Astrocyte (in vitro differentiated cells and primary cell): Measurements from ENCODE around the gene SOX9. TPM values are rescaled to one million over a fixed set of nuclear protein-coding genes. Genes with fewer than 3 reads are reported as not detected.

ENCODE experiments used
- DNase-seq: peaks from one replicate; pipeline ENCODE4 v3.0.0-alpha.2; 2010; ENCODE audit warnings: low read depth
- FAIRE-seq: peaks from 2 replicates; lab custom pipeline; 2011; peaks lifted over from hg19 to GRCh38; lab: Jason Lieb, UNC
- H2AFZ ChIP-seq: 2 replicates; pipeline ENCODE4 v1.6.0; 2012; ENCODE audit warnings: low read depth, low read length, inconsistent platforms
- H3K27ac ChIP-seq: 2 replicates; pipeline ENCODE4 v1.5.1; 2011; ENCODE audit warnings: low read depth, low read length, inconsistent platforms
- H3K27me3 ChIP-seq: 2 replicates; pipeline ENCODE4 v1.6.0; 2011; ENCODE audit warnings: low read length, inconsistent platforms; ENCODE audit not compliant: insufficient read depth
- H3K36me3 ChIP-seq: 2 replicates; pipeline ENCODE4 v1.5.1; 2011; ENCODE audit warnings: low read length, inconsistent platforms; ENCODE audit not compliant: insufficient read depth
- H3K4me1 ChIP-seq: 2 replicates; pipeline ENCODE4 v1.5.1; 2011; ENCODE audit warnings: low read length, inconsistent platforms; ENCODE audit not compliant: insufficient read depth
- H3K4me2 ChIP-seq: 2 replicates; pipeline ENCODE4 v1.6.0; 2012; ENCODE audit warnings: low read length, inconsistent platforms
- H3K4me3 ChIP-seq: 2 replicates; pipeline ENCODE4 v1.5.1; 2011; ENCODE audit warnings: low read depth, mild to moderate bottlenecking, low read length, inconsistent platforms; ENCODE audit not compliant: insufficient read depth
- H3K79me2 ChIP-seq: 2 replicates; pipeline ENCODE4 v1.6.0; 2012; ENCODE audit warnings: mild to moderate bottlenecking, low read length, inconsistent platforms; ENCODE audit not compliant: insufficient read depth
- H3K9ac ChIP-seq: 2 replicates; pipeline ENCODE4 v1.6.0; 2012; ENCODE audit warnings: mild to moderate bottlenecking, low read length, inconsistent platforms
- H3K9me3 ChIP-seq: 2 replicates; pipeline ENCODE4 v1.5.1; 2012; ENCODE audit warnings: low read depth, mild to moderate bottlenecking, low read length, inconsistent platforms; ENCODE audit not compliant: insufficient read depth
- H4K20me1 ChIP-seq: 2 replicates; pipeline ENCODE4 v1.6.0; 2012; ENCODE audit warnings: low read length, inconsistent platforms; ENCODE audit not compliant: insufficient read depth
- H3K27ac Mint-ChIP-seq: one replicate; pipeline ENCODE4 v1.8.0; 2021; ENCODE audit warnings: mild to moderate bottlenecking, mixed read lengths; ENCODE audit not compliant: unreplicated experiment
- H3K27me3 Mint-ChIP-seq: one replicate; pipeline ENCODE4 v1.8.0; 2021; ENCODE audit warnings: low read depth, mixed read lengths; ENCODE audit not compliant: unreplicated experiment
- H3K36me3 Mint-ChIP-seq: one replicate; pipeline ENCODE4 v1.8.0; 2021; ENCODE audit warnings: low read depth, mixed read lengths; ENCODE audit not compliant: unreplicated experiment
- H3K4me1 Mint-ChIP-seq: one replicate; pipeline ENCODE4 v1.8.0; 2021; ENCODE audit warnings: low read depth, mixed read lengths; ENCODE audit not compliant: unreplicated experiment
- H3K4me3 Mint-ChIP-seq: one replicate; pipeline ENCODE4 v1.8.0; 2021; ENCODE audit warnings: mild to moderate bottlenecking, moderate library complexity, mixed read lengths; ENCODE audit not compliant: unreplicated experiment
- H3K9me3 Mint-ChIP-seq: one replicate; pipeline ENCODE4 v1.8.0; 2021; ENCODE audit warnings: mild to moderate bottlenecking, mixed read lengths; ENCODE audit not compliant: unreplicated experiment
- EZH2 ChIP-seq: IDR thresholded peaks from 2 replicates; pipeline ENCODE4 v1.6.1; 2012; ENCODE audit warnings: mild to moderate bottlenecking, low read length, inconsistent platforms; ENCODE audit not compliant: insufficient read depth
- total RNA-seq: library from RNA; stranded (reverse); gene quantifications from 2 replicates; pipeline ENCODE4 v1.2.1, GENCODE V29; 2021
- TF ChIP-seq, protein P1 (sequence below): IDR thresholded peaks from 2 replicates; pipeline ENCODE4 v1.5.1; 2011; ENCODE audit warnings: low read depth, mild to moderate bottlenecking, inconsistent platforms, low read length, moderate library complexity; ENCODE audit not compliant: insufficient read depth

SOX9 gene
- total RNA-seq, 1 donor from 2014 or later, result 37.7 TPM

DNA sequence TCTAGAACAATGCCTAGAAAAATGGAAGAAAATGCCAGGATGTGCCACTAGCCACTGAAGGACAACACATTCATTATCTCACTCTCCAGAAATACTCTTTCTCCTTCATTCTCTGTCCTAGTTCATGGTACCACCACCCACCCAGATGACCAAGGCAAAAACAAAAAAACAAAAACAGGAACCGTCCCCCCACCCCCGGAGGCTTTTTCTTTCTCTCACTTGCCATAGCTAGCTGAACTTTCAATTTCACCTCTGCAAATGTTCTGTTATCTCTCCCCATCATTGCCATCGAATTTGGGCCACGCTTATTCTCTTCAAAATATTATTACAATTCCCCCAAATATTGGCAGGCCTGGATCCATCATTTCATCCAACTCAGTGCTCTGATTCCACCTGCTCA is 49.0 kb downstream of the SOX9 start:
- no peaks in the 10 kb centered on the region for H3K79me2 ChIP-seq
- H2AFZ ChIP-seq, result no peak overlapping the region
- no peak overlapping the region for H3K9ac ChIP-seq
- H3K27ac ChIP-seq, result no peak overlapping the region
- peaks cover 4% of the 10 kb centered on the region for H3K9me3 Mint-ChIP-seq
- no peaks in the 10 kb centered on the region for H3K4me1 ChIP-seq
- H3K27me3 Mint-ChIP-seq, result peaks cover 23% of the 10 kb centered on the region
- DNase-seq (no peak), FAIRE-seq (no peak)
- H3K36me3 ChIP-seq, result no peaks in the 10 kb centered on the region
- H3K27ac Mint-ChIP-seq, result no peak overlapping the region
- H3K4me2 ChIP-seq, result no peak overlapping the region
- no peaks in the 10 kb centered on the region for H4K20me1 ChIP-seq
- H3K4me1 Mint-ChIP-seq, result no peaks in the 10 kb centered on the region
- TF ChIP-seq, protein P1, sequence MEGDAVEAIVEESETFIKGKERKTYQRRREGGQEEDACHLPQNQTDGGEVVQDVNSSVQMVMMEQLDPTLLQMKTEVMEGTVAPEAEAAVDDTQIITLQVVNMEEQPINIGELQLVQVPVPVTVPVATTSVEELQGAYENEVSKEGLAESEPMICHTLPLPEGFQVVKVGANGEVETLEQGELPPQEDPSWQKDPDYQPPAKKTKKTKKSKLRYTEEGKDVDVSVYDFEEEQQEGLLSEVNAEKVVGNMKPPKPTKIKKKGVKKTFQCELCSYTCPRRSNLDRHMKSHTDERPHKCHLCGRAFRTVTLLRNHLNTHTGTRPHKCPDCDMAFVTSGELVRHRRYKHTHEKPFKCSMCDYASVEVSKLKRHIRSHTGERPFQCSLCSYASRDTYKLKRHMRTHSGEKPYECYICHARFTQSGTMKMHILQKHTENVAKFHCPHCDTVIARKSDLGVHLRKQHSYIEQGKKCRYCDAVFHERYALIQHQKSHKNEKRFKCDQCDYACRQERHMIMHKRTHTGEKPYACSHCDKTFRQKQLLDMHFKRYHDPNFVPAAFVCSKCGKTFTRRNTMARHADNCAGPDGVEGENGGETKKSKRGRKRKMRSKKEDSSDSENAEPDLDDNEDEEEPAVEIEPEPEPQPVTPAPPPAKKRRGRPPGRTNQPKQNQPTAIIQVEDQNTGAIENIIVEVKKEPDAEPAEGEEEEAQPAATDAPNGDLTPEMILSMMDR, result no peak
- no peak for TF ChIP-seq EZH2
- no peak overlapping the region for H3K4me3 Mint-ChIP-seq
- no peaks in the 10 kb centered on the region for H3K9me3 ChIP-seq
- no peaks in the 10 kb centered on the region for H3K27me3 ChIP-seq
- H3K36me3 Mint-ChIP-seq, result no peaks in the 10 kb centered on the region
- H3K4me3 ChIP-seq, result no peak overlapping the region

DNA sequence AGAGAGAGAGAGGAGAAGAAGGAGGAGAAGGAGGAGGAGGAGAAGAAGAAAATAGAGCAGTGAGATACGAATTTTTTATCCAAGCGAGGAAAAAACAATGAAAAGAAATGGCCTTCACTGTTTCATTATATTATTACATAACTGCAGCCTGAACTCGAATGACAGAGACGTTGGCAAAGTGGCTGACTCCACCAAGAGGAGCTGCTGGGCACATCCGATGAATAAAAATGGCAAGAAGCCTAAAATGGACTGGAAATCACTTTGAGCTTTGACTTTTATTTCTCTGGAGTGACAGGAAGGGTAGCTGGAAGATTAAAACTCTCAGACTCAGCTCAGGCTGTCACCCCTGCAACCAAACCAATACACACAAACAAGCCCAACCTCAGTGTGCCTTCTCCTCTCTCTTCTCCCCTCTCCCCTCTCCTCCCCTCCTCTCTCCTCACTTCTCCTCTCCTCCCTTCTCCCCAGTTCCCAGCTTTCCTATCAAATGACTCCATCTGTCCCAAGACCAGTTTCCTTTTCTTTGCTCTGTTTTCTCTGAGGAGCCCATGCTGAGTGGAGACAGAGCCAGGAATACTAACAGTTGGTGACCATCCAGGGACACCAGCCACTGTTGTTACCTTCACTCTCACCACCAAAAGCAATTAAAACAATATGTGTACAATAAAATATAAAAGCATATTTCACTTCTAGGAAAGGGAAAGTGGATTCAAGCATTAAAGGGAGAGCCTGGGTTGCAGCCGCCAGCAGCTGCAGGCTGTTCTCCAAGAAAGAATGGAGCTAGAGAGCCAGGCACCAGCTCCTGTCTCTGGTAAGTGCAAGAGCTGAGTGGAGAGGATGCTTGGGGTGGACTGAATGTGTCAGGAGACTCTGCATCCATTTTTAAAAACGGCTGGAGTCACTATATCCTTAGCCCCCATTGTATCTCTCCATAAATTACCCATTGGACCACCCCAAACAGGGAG is 51.2 kb downstream of the SOX9 start:
- FAIRE-seq, result no peak
- Histone ChIP-seq H3K9ac (no peak overlapping the region), H2AFZ (no peak overlapping the region), H3K36me3 (no peaks in the 10 kb centered on the region), H3K27me3 (no peaks in the 10 kb centered on the region), H4K20me1 (no peaks in the 10 kb centered on the region), H3K4me1 (peaks cover 17% of the 10 kb centered on the region), H3K79me2 (no peaks in the 10 kb centered on the region), H3K4me2 (no peak overlapping the region), H3K9me3 (no peaks in the 10 kb centered on the region), H3K27ac (no peak overlapping the region), H3K4me3 (no peak overlapping the region)
- Mint-ChIP-seq H3K27ac (no peak overlapping the region), H3K36me3 (no peaks in the 10 kb centered on the region), H3K9me3 (peaks cover 4% of the 10 kb centered on the region), H3K4me1 (peaks cover 8% of the 10 kb centered on the region), H3K4me3 (no peak overlapping the region), H3K27me3 (peaks cover 27% of the 10 kb centered on the region)
- DNase-seq, result no peak
- TF ChIP-seq, protein P1, result no peak
- no peak for TF ChIP-seq EZH2
